Endothelial cell of umbilical vein (primary cell): Measurements from ENCODE around the gene PRDM16. TPM values are rescaled to one million over a fixed set of nuclear protein-coding genes. Genes with fewer than 3 reads are reported as not detected.

Experiments
- BruUV-seq: library from RNA; stranded (reverse); fragments of 400-500 nt; replicated peaks from 2 replicates; lab custom pipeline; 2021; lab: Mats Ljungman, UMichigan
- CTCF ChIA-PET: fragments of 300-600, 350-600 bp; sonication (Branson Sonifier 250); formaldehyde crosslinking; loops from one replicate; lab custom pipeline; 2021; ENCODE audit warnings: antibody characterized with exemption, inconsistent platforms; lab: Charles Lee
- POLR2A ChIA-PET: fragments of 300-600, 350-600 bp; sonication (Branson Sonifier 250); formaldehyde crosslinking; loops from one replicate; lab custom pipeline; 2021; ENCODE audit warnings: antibody characterized with exemption, inconsistent platforms; lab: Charles Lee
- DNase-seq: peaks from one replicate; pipeline ENCODE4 v3.0.0-alpha.2; 2011; ENCODE audit warnings: low read depth, low spot score
- FAIRE-seq: peaks from 2 replicates; lab custom pipeline; 2011; peaks lifted over from hg19 to GRCh38; lab: Jason Lieb, UNC
- H2AFZ ChIP-seq: 2 replicates; pipeline ENCODE4 v1.6.0; 2012; ENCODE audit warnings: low read depth, low read length, control low read depth, inconsistent platforms
- H3K27ac ChIP-seq: 2 replicates; pipeline ENCODE4 v1.5.1; 2011; ENCODE audit warnings: low read depth, mild to moderate bottlenecking, control low read depth, low read length, moderate library complexity; ENCODE audit not compliant: insufficient read depth
- H3K27me3 ChIP-seq, 2 experiments: 2 replicates each; pipeline versions ENCODE4 v1.6.0 to v1.6.1; 2011; ENCODE audit warnings: low read length in 2 of 2, mixed read lengths in 1 of 2; ENCODE audit not compliant: control insufficient read depth in 2 of 2, insufficient read depth in 2 of 2
- H3K36me3 ChIP-seq, 2 experiments: 2 replicates in 1 of 2; 3 replicates in 1 of 2; pipeline ENCODE4 v1.5.1; 2011; ENCODE audit warnings: low read length in 2 of 2, mild to moderate bottlenecking in 1 of 2, moderate library complexity in 1 of 2; ENCODE audit not compliant: control insufficient read depth in 2 of 2, insufficient read depth in 2 of 2; ENCODE audit errors: extremely low read depth in 1 of 2
- H3K4me1 ChIP-seq: 3 replicates; pipeline ENCODE4 v1.5.1; 2011; ENCODE audit warnings: mild to moderate bottlenecking, low read length; ENCODE audit not compliant: control insufficient read depth, insufficient read depth; ENCODE audit errors: extremely low read depth
- H3K4me2 ChIP-seq: 2 replicates; pipeline ENCODE4 v1.6.1; 2011; ENCODE audit warnings: low read length, control low read depth, mixed read lengths; ENCODE audit not compliant: insufficient read depth
- H3K4me3 ChIP-seq, 3 experiments: fragments of 200-600 bp in 1 of 3; sonication (generic), shearing (Covaris generic) in 1 of 3; replicated peaks in 1 of 3; 2 replicates each; pipeline ENCODE4 v1.5.1; 2011 to 2016; ENCODE audit warnings: control low read depth in 3 of 3, low read length in 3 of 3, mild to moderate bottlenecking in 2 of 3, inconsistent platforms in 1 of 3, low read depth in 1 of 3, moderate library complexity in 1 of 3; ENCODE audit not compliant: insufficient read depth in 1 of 3
- H3K79me2 ChIP-seq: 2 replicates; pipeline ENCODE4 v1.6.0; 2012; ENCODE audit warnings: low read length, inconsistent platforms; ENCODE audit not compliant: control insufficient read depth, insufficient read depth
- H3K9ac ChIP-seq: replicated peaks from 2 replicates; pipeline ENCODE3; 2011; ENCODE audit warnings: low read length, control low read depth; ENCODE audit not compliant: insufficient read depth; ENCODE audit errors: extremely low read depth
- H3K9me1 ChIP-seq: replicated peaks from 3 replicates; pipeline ENCODE4 v1.6.0; 2011; ENCODE audit warnings: mild to moderate bottlenecking, low read length; ENCODE audit not compliant: control insufficient read depth, insufficient read depth; ENCODE audit errors: extremely low read depth
- H3K9me3 ChIP-seq: replicated peaks from 2 replicates; pipeline ENCODE4 v1.5.1; 2012; ENCODE audit warnings: low read length, inconsistent platforms; ENCODE audit not compliant: control insufficient read depth, insufficient read depth
- H4K20me1 ChIP-seq: replicated peaks from 2 replicates; pipeline ENCODE3; 2011; ENCODE audit warnings: mild to moderate bottlenecking, low read length; ENCODE audit not compliant: control insufficient read depth, insufficient read depth; ENCODE audit errors: extremely low read depth
- EZH2 ChIP-seq: IDR thresholded peaks from 2 replicates; pipeline ENCODE4 v1.6.1; 2012; ENCODE audit warnings: borderline replicate concordance, low read depth, mild to moderate bottlenecking, moderate library complexity, low read length, inconsistent platforms; ENCODE audit not compliant: severe bottlenecking
- FOS ChIP-seq: IDR thresholded peaks from 2 replicates; pipeline ENCODE4 v1.6.1; 2011; ENCODE audit warnings: mild to moderate bottlenecking, low read length, moderate library complexity, borderline replicate concordance; ENCODE audit not compliant: insufficient read depth
- GATA2 ChIP-seq: IDR thresholded peaks from 2 replicates; pipeline ENCODE4 v1.7.0; 2011; ENCODE audit warnings: low read depth, mild to moderate bottlenecking, moderate library complexity, mixed read lengths, low read length; ENCODE audit not compliant: insufficient read length, insufficient read depth
- JUN ChIP-seq: IDR thresholded peaks from 2 replicates; pipeline ENCODE4 v1.6.1; 2011; ENCODE audit warnings: borderline replicate concordance, low read depth; ENCODE audit not compliant: insufficient read length, insufficient read depth
- MYC ChIP-seq: IDR thresholded peaks from one replicate; pipeline ENCODE4 v1.6.1; 2011; ENCODE audit warnings: mild to moderate bottlenecking, low read depth, low read length
- POLR2A ChIP-seq: IDR thresholded peaks from 2 replicates; pipeline ENCODE4 v1.6.1; 2012; ENCODE audit warnings: low read depth, mild to moderate bottlenecking, control low read depth, low read length
- POLR2AphosphoS5 ChIP-seq: IDR thresholded peaks from 2 replicates; pipeline ENCODE4 v1.6.1; 2012; ENCODE audit warnings: low read depth, mild to moderate bottlenecking, control low read depth, low read length, moderate library complexity; ENCODE audit not compliant: insufficient read depth
- dilution Hi-C: fragments of 300-500 bp; cut with MboI; formaldehyde crosslinking; loops from one replicate; pipeline ENCODE4 v1.15.0; 2019; ENCODE audit warnings: low sequenced_read_pairs; ENCODE audit not compliant: extremely low pct_ligation_motif_present
- intact Hi-C: fragments of 100-400 bp; cut with micrococcal nuclease; formaldehyde crosslinking; loops from one replicate; pipeline ENCODE4 v1.10.0; 2022
- polyA plus RNA-seq, 4 experiments: library from polyadenylated mRNA; depleted of rRNA in 3 of 4; stranded (reverse) in 3 of 4; unstranded in 1 of 4; fragments of >200 nt; gene quantifications; 2 replicates each; pipeline versions ENCODE4 v1.2.1 to v1.2.3, GENCODE V29; 2011 to 2012; ENCODE audit warnings: missing spikeins in 1 of 4
- total RNA-seq: library from RNA; stranded (reverse); gene quantifications from 2 replicates; pipeline ENCODE4 v1.2.3, GENCODE V29; 2021
- TF ChIP-seq, protein P1 (sequence below): IDR thresholded peaks from 2 replicates; pipeline ENCODE4 v1.6.1; 2011; ENCODE audit not compliant: insufficient read depth, insufficient read length
- TF ChIP-seq, protein P2 (sequence below), 2 donors: IDR thresholded peaks; 1 replicate in 1 of 2; 2 replicates in 1 of 2; pipeline ENCODE4 v1.5.1; 2011; ENCODE audit warnings: low read length in 2 of 2, mild to moderate bottlenecking in 2 of 2, moderate library complexity in 2 of 2, control low read depth in 1 of 2, inconsistent platforms in 1 of 2, low read depth in 1 of 2; ENCODE audit not compliant: insufficient read depth in 1 of 2; ENCODE audit errors: extremely low read depth in 1 of 2

PRDM16 gene
- total and polyA plus RNA-seq, 2 donors (not counting 3 experiments of a cell fraction or from before 2014, with no cell fraction given): not detected

DNA sequence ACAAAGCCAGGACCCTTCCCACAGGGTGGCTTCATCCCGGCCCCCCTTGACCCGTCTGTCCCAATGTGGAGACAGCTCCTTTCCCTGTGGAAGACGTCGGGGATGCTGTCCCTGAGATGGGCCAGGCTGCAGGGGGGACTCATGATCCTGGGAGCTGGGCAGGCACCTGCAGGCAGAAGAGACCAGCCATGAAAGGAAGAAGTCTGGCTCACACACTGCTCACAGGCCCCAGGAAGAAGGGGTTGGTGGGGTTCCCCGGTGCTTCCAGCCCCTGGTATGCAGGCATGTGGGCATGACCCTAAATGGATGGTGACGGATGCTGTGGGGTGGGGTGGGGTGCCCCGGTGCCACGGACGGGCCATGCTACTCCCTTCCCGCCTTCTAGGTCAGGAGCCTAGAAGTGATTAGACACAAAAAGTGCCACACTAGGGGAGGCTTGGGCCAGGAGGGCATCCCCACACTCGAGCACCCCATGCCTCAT is 39.5 kb upstream of the PRDM16 start:
- Histone ChIP-seq H2AFZ (no peak overlapping the region), H4K20me1 (no peaks in the 10 kb centered on the region), H3K9ac (no peak overlapping the region), H3K36me3 (no peaks in the 10 kb centered on the region), H3K4me1 (no peaks in the 10 kb centered on the region), H3K9me1 (no peaks in the 10 kb centered on the region), H3K27ac (no peak overlapping the region), H3K4me3 (no peak overlapping the region), H3K79me2 (no peaks in the 10 kb centered on the region), H3K27me3 (no peaks in the 10 kb centered on the region), H3K4me2 (no peak overlapping the region), H3K9me3 (peaks cover 4% of the 10 kb centered on the region)
- no TSS peak for BruUV-seq
- CTCF ChIA-PET: no interaction called here
- no peak for FAIRE-seq
- TF ChIP-seq, protein P1, sequence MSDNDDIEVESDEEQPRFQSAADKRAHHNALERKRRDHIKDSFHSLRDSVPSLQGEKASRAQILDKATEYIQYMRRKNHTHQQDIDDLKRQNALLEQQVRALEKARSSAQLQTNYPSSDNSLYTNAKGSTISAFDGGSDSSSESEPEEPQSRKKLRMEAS: no peak
- TF ChIP-seq EZH2 (no peak), GATA2 (no peak), MYC (no peak), FOS (no peak), POLR2A (no peak), POLR2AphosphoS5 (no peak), JUN (no peak)
- TF ChIP-seq, protein P2, sequence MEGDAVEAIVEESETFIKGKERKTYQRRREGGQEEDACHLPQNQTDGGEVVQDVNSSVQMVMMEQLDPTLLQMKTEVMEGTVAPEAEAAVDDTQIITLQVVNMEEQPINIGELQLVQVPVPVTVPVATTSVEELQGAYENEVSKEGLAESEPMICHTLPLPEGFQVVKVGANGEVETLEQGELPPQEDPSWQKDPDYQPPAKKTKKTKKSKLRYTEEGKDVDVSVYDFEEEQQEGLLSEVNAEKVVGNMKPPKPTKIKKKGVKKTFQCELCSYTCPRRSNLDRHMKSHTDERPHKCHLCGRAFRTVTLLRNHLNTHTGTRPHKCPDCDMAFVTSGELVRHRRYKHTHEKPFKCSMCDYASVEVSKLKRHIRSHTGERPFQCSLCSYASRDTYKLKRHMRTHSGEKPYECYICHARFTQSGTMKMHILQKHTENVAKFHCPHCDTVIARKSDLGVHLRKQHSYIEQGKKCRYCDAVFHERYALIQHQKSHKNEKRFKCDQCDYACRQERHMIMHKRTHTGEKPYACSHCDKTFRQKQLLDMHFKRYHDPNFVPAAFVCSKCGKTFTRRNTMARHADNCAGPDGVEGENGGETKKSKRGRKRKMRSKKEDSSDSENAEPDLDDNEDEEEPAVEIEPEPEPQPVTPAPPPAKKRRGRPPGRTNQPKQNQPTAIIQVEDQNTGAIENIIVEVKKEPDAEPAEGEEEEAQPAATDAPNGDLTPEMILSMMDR (IDR thresholded peaks at IDR 0.05; ENCODE audit: extremely low read depth in 1 of 2, insufficient read depth in 1 of 2, low read depth in 1 of 2, low read length in 2 of 2): no peak
- no peak for DNase-seq
- POLR2A ChIA-PET: no interaction called here
- dilution Hi-C loops (no loop called here), intact Hi-C loops (no loop called here)
